Right lobe of liver (tissue), 6 donors: ENCODE data around the gene PAXX. TPM values are rescaled to one million over a fixed set of nuclear protein-coding genes. Genes with fewer than 3 reads are reported as not detected.

Source experiments
- ATAC-seq, 4 donors: fragments of 200-7000 bp; cut with Tn5 transposase; one replicate each; pipeline ENCODE4 v1.9.1; 2020; ENCODE audit warnings: mild to moderate bottlenecking in 4 of 4, moderate library complexity in 4 of 4
- DNase-seq, 3 donors: peaks; one replicate each; pipeline ENCODE4 v3.0.0-alpha.2; 2020
- H3K27ac ChIP-seq, 3 donors: fragments of 200-600 bp; one replicate each; pipeline ENCODE4 v1.8.0; 2022
- H3K27me3 ChIP-seq, 2 donors: fragments of 200-600 bp; one replicate each; pipeline ENCODE4 v1.8.0; 2022
- H3K36me3 ChIP-seq, 4 donors: fragments of 200-600 bp; sonication (generic) in 1 of 4; one replicate each; pipeline versions ENCODE4 v1.5.1 to v1.8.0; 2017 to 2022; ENCODE audit warnings: control low read depth in 1 of 4
- H3K4me1 ChIP-seq, 4 donors: fragments of 200-600 bp; sonication (generic) in 1 of 4; one replicate each; pipeline versions ENCODE4 v1.5.1 to v1.8.0; 2017 to 2022; ENCODE audit warnings: control low read depth in 1 of 4
- H3K4me3 ChIP-seq, 3 donors: fragments of 200-600 bp; one replicate each; pipeline ENCODE4 v1.8.0; 2022
- H3K9me3 ChIP-seq, 4 donors: fragments of 200-600 bp; sonication (generic) in 1 of 4; one replicate each; pipeline versions ENCODE4 v1.5.1 to v1.8.0; 2017 to 2022; ENCODE audit warnings: control low read depth in 1 of 4
- POLR2A ChIP-seq: fragments of 450-650 bp; IDR thresholded peaks from one replicate; pipeline ENCODE4 v1.6.1; 2017; ENCODE audit warnings: antibody characterized with exemption, mild to moderate bottlenecking
- WGBS: methylation state at CpG from one replicate; pipeline ENCODE4 v1.1.6; 2018; ENCODE audit warnings: low coverage, low lambda C conversion rate; ENCODE audit not compliant: insufficient coverage; ENCODE audit errors: missing lambda C conversion rate; 5-methylcytosine and 5-hydroxymethylcytosine counted together
- intact Hi-C, 2 donors: fragments of 100-400 bp; cut with DNase I; formaldehyde crosslinking; loops; one replicate each; pipeline versions ENCODE4 v1.11.2 to v1.14.1; 2022
- total RNA-seq, 6 experiments: library from RNA; depleted of rRNA in 2 of 6; stranded (reverse); fragments of >200 nt in 2 of 6; fragmentation: NEBNext Ultra II Directional in 3 of 6; extraction: Animal tissue kit (Norgen Biotek cat#: 25700) in 3 of 6; gene quantifications; one replicate each; pipeline versions ENCODE4 v1.1.0 to v1.2.4, GENCODE V29; 2016 to 2023
- TF ChIP-seq, protein P1 (sequence below), 4 donors: fragments of 200-600 bp in 3 of 4; fragments of 450-650 bp in 1 of 4; IDR thresholded peaks; one replicate each; pipeline versions ENCODE4 v1.5.1 to v1.8.0; 2016 to 2022; ENCODE audit warnings: antibody characterized with exemption in 4 of 4, mild to moderate bottlenecking in 2 of 4
- donor health status: DM: no; HTN: yes; CAD: no.
- donor health status: DM: no; HTN: no; CAD: no.
- donor health status: DM: no; HTN: no; CAD: no.
- donor health status: DM: no; HTN: yes; CAD: no.
- donor health status: DM: no; HTN: yes; CAD: no.

Gene PAXX
- total RNA-seq, 6 experiments from 2014 or later, result 13.8 to 34.5 (median 23.3) TPM

GRCh38 chr9:136957901-136958300 is 34.3 kb upstream of the PAXX start:
- H3K36me3 ChIP-seq, result no peaks in the 10 kb centered on the region
- H3K27me3 ChIP-seq, result no peaks in the 10 kb centered on the region
- no peak for TF ChIP-seq POLR2A
- TF ChIP-seq, protein P1, sequence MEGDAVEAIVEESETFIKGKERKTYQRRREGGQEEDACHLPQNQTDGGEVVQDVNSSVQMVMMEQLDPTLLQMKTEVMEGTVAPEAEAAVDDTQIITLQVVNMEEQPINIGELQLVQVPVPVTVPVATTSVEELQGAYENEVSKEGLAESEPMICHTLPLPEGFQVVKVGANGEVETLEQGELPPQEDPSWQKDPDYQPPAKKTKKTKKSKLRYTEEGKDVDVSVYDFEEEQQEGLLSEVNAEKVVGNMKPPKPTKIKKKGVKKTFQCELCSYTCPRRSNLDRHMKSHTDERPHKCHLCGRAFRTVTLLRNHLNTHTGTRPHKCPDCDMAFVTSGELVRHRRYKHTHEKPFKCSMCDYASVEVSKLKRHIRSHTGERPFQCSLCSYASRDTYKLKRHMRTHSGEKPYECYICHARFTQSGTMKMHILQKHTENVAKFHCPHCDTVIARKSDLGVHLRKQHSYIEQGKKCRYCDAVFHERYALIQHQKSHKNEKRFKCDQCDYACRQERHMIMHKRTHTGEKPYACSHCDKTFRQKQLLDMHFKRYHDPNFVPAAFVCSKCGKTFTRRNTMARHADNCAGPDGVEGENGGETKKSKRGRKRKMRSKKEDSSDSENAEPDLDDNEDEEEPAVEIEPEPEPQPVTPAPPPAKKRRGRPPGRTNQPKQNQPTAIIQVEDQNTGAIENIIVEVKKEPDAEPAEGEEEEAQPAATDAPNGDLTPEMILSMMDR (IDR thresholded peaks at IDR 0.05), result no peak
- DNase-seq (no peak), ATAC-seq (no peak)
- intact Hi-C loops, result no loop called here
- H3K4me3 ChIP-seq, result no peak overlapping the region
- H3K9me3 ChIP-seq, result no peaks in the 10 kb centered on the region
- WGBS, result no CpG with 5 or more reads among the region's 6 CpGs
- H3K27ac ChIP-seq, result no peak overlapping the region
- no peaks in the 10 kb centered on the region for H3K4me1 ChIP-seq

GRCh38 chr9:136958473-136958872 is 33.7 kb upstream of the PAXX start:
- intact Hi-C loops, result no loop called here
- ATAC-seq (no peak), DNase-seq (no peak)
- no peaks in the 10 kb centered on the region for H3K4me1 ChIP-seq
- no peaks in the 10 kb centered on the region for H3K27me3 ChIP-seq
- TF ChIP-seq, protein P1 (IDR thresholded peaks at IDR 0.05), result no peak
- no peak for TF ChIP-seq POLR2A
- no peak overlapping the region for H3K4me3 ChIP-seq
- H3K36me3 ChIP-seq, result no peaks in the 10 kb centered on the region
- no peak overlapping the region for H3K27ac ChIP-seq
- H3K9me3 ChIP-seq, result no peaks in the 10 kb centered on the region
- WGBS, result no CpG with 5 or more reads among the region's 7 CpGs

- 30% methylated on average over 2 of the region's 28 CpGs for WGBS
- no peak for DNase-seq
- H3K4me1 ChIP-seq, result no peaks in the 10 kb centered on the region
- ATAC-seq, result no peak
- H3K36me3 ChIP-seq, result no peaks in the 10 kb centered on the region
- H3K27me3 ChIP-seq, result no peaks in the 10 kb centered on the region
- TF ChIP-seq POLR2A, result no peak
- TF ChIP-seq, protein P1 (IDR thresholded peaks at IDR 0.05), result no peak
- no peaks in the 10 kb centered on the region for H3K9me3 ChIP-seq
- no peak overlapping the region for H3K4me3 ChIP-seq
- intact Hi-C loops, result no loop called here
- no peak overlapping the region for H3K27ac ChIP-seq
Observed at GRCh38 chr9:136958898-136959850, 33.0 kb upstream of the PAXX start.

- ATAC-seq, result peak in 2 of 4 donors; percentile 3 to 28
- no peak for DNase-seq
- H3K27ac ChIP-seq, result no peak overlapping the region
Observed at GRCh38 chr9:136960212-136960937, 31.8 kb upstream of the PAXX start.

More at GRCh38 chr9:136960212-136960937, 31.8 kb upstream of the PAXX start:
- intact Hi-C loops, result no loop called here
- H3K4me3 ChIP-seq, result no peak overlapping the region
- no peaks in the 10 kb centered on the region for H3K9me3 ChIP-seq
- 69% methylated on average over 12 of the region's 19 CpGs for WGBS
- H3K4me1 ChIP-seq, result no peaks in the 10 kb centered on the region
- TF ChIP-seq, protein P1 (IDR thresholded peaks at IDR 0.05), result no peak
- no peak for TF ChIP-seq POLR2A
- no peaks in the 10 kb centered on the region for H3K27me3 ChIP-seq
- no peaks in the 10 kb centered on the region for H3K36me3 ChIP-seq
